Gastroesophageal sphincter (tissue), 4 donors: ENCODE measurements around the gene CRABP2. TPM values are rescaled to one million over a fixed set of nuclear protein-coding genes. Genes with fewer than 3 reads are reported as not detected.
A peak's percentile ranks its signal among the peaks of the same experiment; 100 is the strongest.

ENCODE experiments used
- ATAC-seq: fragments of 150-250 bp; one replicate; pipeline ENCODE4 v1.9.1; 2016; ENCODE audit warnings: mild to moderate bottlenecking, moderate library complexity
- H3K27ac ChIP-seq, 4 donors: fragments of 200-600 bp; sonication (generic) in 3 of 4; 1 replicate in 3 of 4; 2 replicates in 1 of 4; pipeline ENCODE4 v1.5.1; 2016 to 2019
- H3K27me3 ChIP-seq: fragments of 200-600 bp; sonication (generic); one replicate; pipeline ENCODE4 v1.5.1; 2019
- H3K36me3 ChIP-seq, 2 donors: fragments of 200-600 bp; sonication (generic); one replicate each; pipeline ENCODE4 v1.5.1; 2019; ENCODE audit warnings: control low read depth in 1 of 2
- H3K4me1 ChIP-seq, 3 donors: fragments of 200-600 bp; sonication (generic); 1 replicate in 2 of 3; 2 replicates in 1 of 3; pipeline ENCODE4 v1.5.1; 2016 to 2019; ENCODE audit warnings: control low read depth in 2 of 3
- H3K4me3 ChIP-seq, 2 donors: fragments of 200-600 bp; sonication (generic); one replicate each; pipeline ENCODE4 v1.5.1; 2019; ENCODE audit warnings: mild to moderate bottlenecking in 1 of 2, moderate library complexity in 1 of 2
- H3K9me3 ChIP-seq, 3 donors: fragments of 200-600 bp; sonication (generic); one replicate each; pipeline ENCODE4 v1.5.1; 2017 to 2019; ENCODE audit warnings: control low read depth in 2 of 3
- EP300 ChIP-seq: sonication (generic); formaldehyde crosslinking; IDR thresholded peaks from one replicate; pipeline ENCODE4 v1.6.1; 2017; ENCODE audit warnings: antibody characterized with exemption, mild to moderate bottlenecking
- POLR2A ChIP-seq, 2 donors: fragments of 450-650 bp; IDR thresholded peaks; one replicate each; pipeline ENCODE4 v1.6.1; 2017; ENCODE audit warnings: antibody characterized with exemption in 2 of 2, mild to moderate bottlenecking in 2 of 2, moderate library complexity in 1 of 2
- POLR2AphosphoS5 ChIP-seq: sonication (generic); formaldehyde crosslinking; IDR thresholded peaks from one replicate; pipeline ENCODE4 v1.6.1; 2017; ENCODE audit warnings: antibody characterized with exemption
- WGBS, 2 donors: methylation state at CpG; one replicate each; pipeline ENCODE4 v1.1.5; 2018; ENCODE audit warnings: low coverage in 1 of 2; 5-methylcytosine and 5-hydroxymethylcytosine counted together
- total RNA-seq, 4 donors: library from RNA; depleted of rRNA; stranded (reverse); fragments of >200 nt; gene quantifications; one replicate each; pipeline ENCODE4 v1.1.0, GENCODE V29; 2016
- TF ChIP-seq, protein P1 (sequence below), 4 experiments: fragments of 200-600 bp in 2 of 4; fragments of 450-650 bp in 2 of 4; sonication (generic) in 1 of 4; IDR thresholded peaks; one replicate each; pipeline ENCODE4 v1.5.1; 2017 to 2019; ENCODE audit warnings: antibody characterized with exemption in 4 of 4, mild to moderate bottlenecking in 2 of 4, moderate library complexity in 2 of 4

The CRABP2 gene
- total RNA-seq, 4 donors from 2014 or later = 0.54 to 36.7 (median 6.0) TPM

DNA sequence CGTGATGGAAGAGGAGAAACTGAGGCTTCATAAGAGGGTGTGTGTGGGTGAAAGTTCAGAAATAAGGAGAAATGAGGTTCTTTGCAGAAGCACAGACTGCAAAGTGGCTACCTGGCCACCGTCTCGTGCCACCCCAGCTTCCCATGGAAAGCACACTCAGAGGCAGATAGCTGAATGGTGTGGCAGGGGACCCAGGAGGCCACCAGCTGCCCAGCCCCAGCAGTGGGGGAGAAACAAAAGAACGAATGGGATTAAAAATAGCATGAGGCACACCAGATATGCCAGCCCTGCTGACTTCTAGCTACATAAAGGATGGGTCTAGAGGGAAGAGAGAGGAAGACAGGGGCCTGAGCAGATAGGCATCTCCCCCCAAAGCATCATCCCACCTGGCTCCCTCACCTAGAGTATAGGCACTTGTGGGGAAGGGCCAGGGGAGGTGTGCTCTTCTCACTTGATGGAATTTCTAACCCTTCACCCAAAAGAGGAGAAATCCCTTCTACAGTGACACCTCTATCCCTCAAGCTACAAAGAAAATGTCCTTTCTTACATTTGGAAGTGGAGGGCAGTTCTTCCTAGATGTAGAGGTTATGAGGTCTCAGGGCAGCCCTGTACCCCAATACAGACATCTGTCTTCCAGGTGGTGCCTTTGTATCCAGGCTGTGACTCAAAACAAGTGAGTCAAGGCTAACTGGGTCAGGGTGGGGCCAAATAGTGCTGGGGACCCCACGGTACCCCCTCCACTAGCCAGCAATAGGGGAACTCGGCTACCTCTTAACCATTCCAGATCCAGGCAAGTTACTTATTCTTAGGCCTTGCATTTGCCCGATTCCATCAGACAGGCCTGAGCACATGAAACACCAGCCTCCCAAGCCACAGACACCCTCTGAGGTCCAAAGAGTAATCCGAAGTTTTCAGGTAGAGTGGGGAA lies 42.6 kb upstream of the CRABP2 start:
- H3K27ac ChIP-seq = peak overlapping the region; percentile 92 to 100 (median 98)
- TF ChIP-seq EP300 (no peak), POLR2AphosphoS5 (no peak)
- H3K36me3 ChIP-seq = peaks cover 0 to 24% of the 10 kb centered on the region in 2 donors
- ATAC-seq = no peak
- peak overlapping the region; percentile 97 to 98 for H3K4me3 ChIP-seq
- 0 to 10% methylated on average over 4 to 8 of the region's 8 CpGs for WGBS, 2 donors
- H3K27me3 ChIP-seq = no peaks in the 10 kb centered on the region
- H3K9me3 ChIP-seq = no peaks in the 10 kb centered on the region
- peaks cover 3 to 68% (median 38%) of the 10 kb centered on the region in 3 donors for H3K4me1 ChIP-seq

DNA sequence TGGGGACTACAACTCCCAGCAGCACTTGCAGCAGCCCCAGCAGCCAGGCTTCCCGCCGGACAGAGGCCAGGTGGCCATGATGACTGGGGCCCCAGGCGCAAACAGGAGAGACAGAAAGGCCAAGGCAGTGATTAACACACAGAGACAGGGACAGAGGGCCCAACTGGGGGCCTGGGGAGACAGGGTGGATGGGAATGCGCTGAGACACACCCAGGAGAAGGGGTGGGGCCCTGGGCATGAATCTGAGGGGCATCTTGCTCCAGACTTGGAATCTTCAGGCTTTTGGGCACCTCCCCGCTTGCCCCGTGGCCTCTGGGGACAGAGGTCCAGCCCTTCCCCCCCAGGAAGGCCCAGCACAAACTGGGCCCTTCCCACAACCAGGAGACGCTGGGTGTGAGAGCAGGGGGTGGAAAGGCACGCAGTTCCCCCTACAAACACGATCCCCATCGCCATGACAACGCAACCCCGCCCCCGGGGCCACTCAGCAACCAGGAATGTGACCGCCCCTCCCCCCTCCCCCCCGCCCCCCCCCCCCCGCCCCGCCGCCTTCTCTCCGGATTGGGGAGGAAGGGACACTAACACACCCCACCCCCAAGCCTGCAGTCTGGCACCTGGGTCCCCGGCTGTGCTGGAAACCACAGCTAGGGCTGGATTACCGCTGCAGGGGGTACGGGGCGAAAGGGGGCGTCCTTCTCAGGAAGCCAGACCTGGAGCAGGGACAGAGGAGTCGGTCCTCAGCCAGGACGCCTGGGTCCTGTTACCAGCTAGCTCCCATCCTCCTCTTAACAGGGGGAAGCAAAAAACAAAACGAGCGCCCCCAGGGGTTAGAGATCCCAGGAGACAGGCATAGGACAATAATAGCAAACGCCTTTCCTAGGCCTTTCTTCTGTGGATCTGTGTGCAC lies 41.6 kb upstream of the CRABP2 start:
- TF ChIP-seq POLR2A (IDR thresholded peaks at IDR 0.05) (peak; percentile 20 to 28), POLR2AphosphoS5 (peak; percentile 58), EP300 (no peak)
- TF ChIP-seq, protein P1, sequence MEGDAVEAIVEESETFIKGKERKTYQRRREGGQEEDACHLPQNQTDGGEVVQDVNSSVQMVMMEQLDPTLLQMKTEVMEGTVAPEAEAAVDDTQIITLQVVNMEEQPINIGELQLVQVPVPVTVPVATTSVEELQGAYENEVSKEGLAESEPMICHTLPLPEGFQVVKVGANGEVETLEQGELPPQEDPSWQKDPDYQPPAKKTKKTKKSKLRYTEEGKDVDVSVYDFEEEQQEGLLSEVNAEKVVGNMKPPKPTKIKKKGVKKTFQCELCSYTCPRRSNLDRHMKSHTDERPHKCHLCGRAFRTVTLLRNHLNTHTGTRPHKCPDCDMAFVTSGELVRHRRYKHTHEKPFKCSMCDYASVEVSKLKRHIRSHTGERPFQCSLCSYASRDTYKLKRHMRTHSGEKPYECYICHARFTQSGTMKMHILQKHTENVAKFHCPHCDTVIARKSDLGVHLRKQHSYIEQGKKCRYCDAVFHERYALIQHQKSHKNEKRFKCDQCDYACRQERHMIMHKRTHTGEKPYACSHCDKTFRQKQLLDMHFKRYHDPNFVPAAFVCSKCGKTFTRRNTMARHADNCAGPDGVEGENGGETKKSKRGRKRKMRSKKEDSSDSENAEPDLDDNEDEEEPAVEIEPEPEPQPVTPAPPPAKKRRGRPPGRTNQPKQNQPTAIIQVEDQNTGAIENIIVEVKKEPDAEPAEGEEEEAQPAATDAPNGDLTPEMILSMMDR (IDR thresholded peaks at IDR 0.05) = peak in 1 of 4 experiments; percentile 29
- WGBS, 2 donors = 0 to 5% methylated on average over 1 to 6 of the region's 29 CpGs
- H3K36me3 ChIP-seq = peaks cover 0 to 34% of the 10 kb centered on the region in 2 donors
- H3K4me1 ChIP-seq = peaks cover 3 to 61% (median 32%) of the 10 kb centered on the region in 3 donors
- no peaks in the 10 kb centered on the region for H3K27me3 ChIP-seq
- no peaks in the 10 kb centered on the region for H3K9me3 ChIP-seq
- H3K4me3 ChIP-seq = peak overlapping the region; percentile 48 to 98
- ATAC-seq = peak; percentile 77
- H3K27ac ChIP-seq = peak overlapping the region; percentile 92 to 100 (median 98)

DNA sequence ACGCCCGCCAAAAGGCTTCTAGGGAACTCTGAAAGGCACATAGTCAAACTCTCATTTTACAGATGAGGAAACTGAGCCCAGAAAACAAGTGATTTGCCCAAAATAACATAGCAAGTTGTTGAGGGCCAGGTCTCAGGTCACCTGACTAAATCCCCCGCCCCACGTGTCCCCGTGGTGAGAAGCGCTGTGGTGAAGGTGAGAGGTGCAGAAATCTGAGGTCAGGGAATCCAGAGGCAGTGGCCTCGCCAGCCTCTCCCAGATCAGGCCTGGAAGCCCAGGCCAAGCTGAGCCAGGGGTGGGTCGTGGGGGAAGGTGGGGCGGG lies 41.0 kb upstream of the CRABP2 start:
- Histone ChIP-seq H3K27me3 (no peaks in the 10 kb centered on the region), H3K9me3 (no peaks in the 10 kb centered on the region), H3K27ac (peak overlapping the region; percentile 92 to 100 (median 98)), H3K4me1 (peaks cover 3 to 67% (median 32%) of the 10 kb centered on the region in 3 donors), H3K4me3 (peak overlapping the region; percentile 48 to 98), H3K36me3 (peaks cover 0 to 37% of the 10 kb centered on the region in 2 donors)
- ATAC-seq = no peak
- no peak for TF ChIP-seq POLR2A (IDR thresholded peaks at IDR 0.05)
- TF ChIP-seq, protein P1 (IDR thresholded peaks at IDR 0.05) = no peak
- TF ChIP-seq POLR2AphosphoS5 = no peak
- TF ChIP-seq EP300 = no peak
- WGBS, 2 donors = 80% methylated on average over 2 of the region's 9 CpGs; no CpG with 5 or more reads in 1 of the 2 donors

DNA sequence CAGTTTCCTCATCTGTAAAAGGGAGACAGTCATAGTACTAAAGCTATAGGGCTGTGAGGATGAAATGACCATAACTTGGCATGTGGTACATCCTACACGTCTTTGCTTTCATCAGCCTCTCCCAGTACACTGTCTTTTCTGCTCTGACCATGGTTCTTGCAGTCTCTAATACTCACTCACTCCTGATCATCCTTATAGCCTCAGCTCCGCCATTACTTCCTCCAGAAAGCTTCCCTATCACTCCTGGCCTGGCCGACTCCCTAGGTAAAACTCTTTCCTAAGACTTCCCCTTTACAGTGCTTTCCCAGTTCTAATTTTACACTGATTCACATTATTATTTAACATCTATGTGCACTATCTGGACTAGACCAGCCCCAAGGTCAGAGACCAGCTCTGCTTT lies 40.5 kb upstream of the CRABP2 start:
- Histone ChIP-seq H3K27ac (peak overlapping the region; percentile 92 to 100 (median 98)), H3K4me1 (peaks cover 3 to 69% (median 32%) of the 10 kb centered on the region in 3 donors), H3K36me3 (peaks cover 0 to 37% of the 10 kb centered on the region in 2 donors), H3K4me3 (peak overlapping the region in 1 of 2 donors; percentile 98), H3K27me3 (no peaks in the 10 kb centered on the region), H3K9me3 (no peaks in the 10 kb centered on the region)
- no peak for ATAC-seq
- TF ChIP-seq EP300 (no peak), POLR2A (IDR thresholded peaks at IDR 0.05) (no peak), POLR2AphosphoS5 (no peak)
- TF ChIP-seq, protein P1 (IDR thresholded peaks at IDR 0.05) = no peak
- WGBS, 2 donors = 25 to 52% methylated on average over 2 to 3 of the region's 3 CpGs
